ENCODE measurements around the gene USF2. TPM values are rescaled to one million over a fixed set of nuclear protein-coding genes. Genes with fewer than 3 reads are reported as not detected.

Gene USF2
- total and polyA plus RNA-seq, 2 of the 8 experiments (the other 6 are each of a cell fraction or from before 2014, with no cell fraction given): 74.1 to 109 TPM

DNA sequence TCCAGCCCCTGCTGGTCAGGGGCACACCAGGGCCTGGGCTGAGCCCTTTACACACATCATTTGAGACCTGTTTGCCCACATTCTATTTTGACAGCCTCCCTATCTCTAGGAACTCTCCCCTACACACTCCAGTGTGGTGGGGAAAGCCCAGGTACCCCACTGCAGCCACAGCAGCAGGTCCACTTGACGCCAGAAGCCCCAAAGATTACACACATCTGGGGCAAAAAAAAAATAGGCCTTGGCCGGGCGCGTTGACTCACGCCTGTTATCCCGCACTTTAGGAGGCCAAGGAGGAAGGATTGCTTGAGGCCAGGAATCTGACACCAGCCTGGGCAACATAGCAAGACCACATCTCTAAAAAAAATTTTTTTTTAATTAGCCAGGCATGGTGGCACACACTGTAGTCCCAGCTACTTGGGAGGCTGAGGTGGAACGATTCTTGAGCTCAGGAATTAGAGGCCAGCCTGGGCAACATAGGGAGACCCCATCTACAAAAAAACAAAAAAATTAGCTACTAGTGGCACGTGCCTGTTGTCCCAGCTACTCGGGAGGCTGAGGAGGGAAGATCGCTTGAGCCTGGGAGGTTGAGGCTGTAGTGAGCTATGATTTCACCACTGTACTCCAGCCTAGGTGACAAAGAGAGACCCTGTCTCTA lies 42.2 kb downstream of the USF2 start (continued):
- TF ChIP-seq, protein P1, sequence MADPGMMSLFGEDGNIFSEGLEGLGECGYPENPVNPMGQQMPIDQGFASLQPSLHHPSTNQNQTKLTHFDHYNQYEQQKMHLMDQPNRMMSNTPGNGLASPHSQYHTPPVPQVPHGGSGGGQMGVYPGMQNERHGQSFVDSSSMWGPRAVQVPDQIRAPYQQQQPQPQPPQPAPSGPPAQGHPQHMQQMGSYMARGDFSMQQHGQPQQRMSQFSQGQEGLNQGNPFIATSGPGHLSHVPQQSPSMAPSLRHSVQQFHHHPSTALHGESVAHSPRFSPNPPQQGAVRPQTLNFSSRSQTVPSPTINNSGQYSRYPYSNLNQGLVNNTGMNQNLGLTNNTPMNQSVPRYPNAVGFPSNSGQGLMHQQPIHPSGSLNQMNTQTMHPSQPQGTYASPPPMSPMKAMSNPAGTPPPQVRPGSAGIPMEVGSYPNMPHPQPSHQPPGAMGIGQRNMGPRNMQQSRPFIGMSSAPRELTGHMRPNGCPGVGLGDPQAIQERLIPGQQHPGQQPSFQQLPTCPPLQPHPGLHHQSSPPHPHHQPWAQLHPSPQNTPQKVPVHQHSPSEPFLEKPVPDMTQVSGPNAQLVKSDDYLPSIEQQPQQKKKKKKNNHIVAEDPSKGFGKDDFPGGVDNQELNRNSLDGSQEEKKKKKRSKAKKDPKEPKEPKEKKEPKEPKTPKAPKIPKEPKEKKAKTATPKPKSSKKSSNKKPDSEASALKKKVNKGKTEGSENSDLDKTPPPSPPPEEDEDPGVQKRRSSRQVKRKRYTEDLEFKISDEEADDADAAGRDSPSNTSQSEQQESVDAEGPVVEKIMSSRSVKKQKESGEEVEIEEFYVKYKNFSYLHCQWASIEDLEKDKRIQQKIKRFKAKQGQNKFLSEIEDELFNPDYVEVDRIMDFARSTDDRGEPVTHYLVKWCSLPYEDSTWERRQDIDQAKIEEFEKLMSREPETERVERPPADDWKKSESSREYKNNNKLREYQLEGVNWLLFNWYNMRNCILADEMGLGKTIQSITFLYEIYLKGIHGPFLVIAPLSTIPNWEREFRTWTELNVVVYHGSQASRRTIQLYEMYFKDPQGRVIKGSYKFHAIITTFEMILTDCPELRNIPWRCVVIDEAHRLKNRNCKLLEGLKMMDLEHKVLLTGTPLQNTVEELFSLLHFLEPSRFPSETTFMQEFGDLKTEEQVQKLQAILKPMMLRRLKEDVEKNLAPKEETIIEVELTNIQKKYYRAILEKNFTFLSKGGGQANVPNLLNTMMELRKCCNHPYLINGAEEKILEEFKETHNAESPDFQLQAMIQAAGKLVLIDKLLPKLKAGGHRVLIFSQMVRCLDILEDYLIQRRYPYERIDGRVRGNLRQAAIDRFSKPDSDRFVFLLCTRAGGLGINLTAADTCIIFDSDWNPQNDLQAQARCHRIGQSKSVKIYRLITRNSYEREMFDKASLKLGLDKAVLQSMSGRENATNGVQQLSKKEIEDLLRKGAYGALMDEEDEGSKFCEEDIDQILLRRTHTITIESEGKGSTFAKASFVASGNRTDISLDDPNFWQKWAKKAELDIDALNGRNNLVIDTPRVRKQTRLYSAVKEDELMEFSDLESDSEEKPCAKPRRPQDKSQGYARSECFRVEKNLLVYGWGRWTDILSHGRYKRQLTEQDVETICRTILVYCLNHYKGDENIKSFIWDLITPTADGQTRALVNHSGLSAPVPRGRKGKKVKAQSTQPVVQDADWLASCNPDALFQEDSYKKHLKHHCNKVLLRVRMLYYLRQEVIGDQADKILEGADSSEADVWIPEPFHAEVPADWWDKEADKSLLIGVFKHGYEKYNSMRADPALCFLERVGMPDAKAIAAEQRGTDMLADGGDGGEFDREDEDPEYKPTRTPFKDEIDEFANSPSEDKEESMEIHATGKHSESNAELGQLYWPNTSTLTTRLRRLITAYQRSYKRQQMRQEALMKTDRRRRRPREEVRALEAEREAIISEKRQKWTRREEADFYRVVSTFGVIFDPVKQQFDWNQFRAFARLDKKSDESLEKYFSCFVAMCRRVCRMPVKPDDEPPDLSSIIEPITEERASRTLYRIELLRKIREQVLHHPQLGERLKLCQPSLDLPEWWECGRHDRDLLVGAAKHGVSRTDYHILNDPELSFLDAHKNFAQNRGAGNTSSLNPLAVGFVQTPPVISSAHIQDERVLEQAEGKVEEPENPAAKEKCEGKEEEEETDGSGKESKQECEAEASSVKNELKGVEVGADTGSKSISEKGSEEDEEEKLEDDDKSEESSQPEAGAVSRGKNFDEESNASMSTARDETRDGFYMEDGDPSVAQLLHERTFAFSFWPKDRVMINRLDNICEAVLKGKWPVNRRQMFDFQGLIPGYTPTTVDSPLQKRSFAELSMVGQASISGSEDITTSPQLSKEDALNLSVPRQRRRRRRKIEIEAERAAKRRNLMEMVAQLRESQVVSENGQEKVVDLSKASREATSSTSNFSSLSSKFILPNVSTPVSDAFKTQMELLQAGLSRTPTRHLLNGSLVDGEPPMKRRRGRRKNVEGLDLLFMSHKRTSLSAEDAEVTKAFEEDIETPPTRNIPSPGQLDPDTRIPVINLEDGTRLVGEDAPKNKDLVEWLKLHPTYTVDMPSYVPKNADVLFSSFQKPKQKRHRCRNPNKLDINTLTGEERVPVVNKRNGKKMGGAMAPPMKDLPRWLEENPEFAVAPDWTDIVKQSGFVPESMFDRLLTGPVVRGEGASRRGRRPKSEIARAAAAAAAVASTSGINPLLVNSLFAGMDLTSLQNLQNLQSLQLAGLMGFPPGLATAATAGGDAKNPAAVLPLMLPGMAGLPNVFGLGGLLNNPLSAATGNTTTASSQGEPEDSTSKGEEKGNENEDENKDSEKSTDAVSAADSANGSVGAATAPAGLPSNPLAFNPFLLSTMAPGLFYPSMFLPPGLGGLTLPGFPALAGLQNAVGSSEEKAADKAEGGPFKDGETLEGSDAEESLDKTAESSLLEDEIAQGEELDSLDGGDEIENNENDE (IDR thresholded peaks at IDR 0.05; ENCODE audit: insufficient replicate concordance, low read length): no peak
- TF ChIP-seq GABPA (IDR thresholded peaks at IDR 0.05; ENCODE audit: borderline replicate concordance, insufficient read depth, low read length): no peak
- TF ChIP-seq POU5F1 (IDR thresholded peaks at IDR 0.05; ENCODE audit: low read depth, low read length): no peak
- TF ChIP-seq RBBP5 (IDR thresholded peaks at IDR 0.05; ENCODE audit: borderline replicate concordance, low read depth, low read length): no peak
- no peak for TF ChIP-seq TAF7 (optimal IDR thresholded peaks at IDR 0.05; ENCODE audit: borderline replicate concordance, low read depth, low read length)
- TF ChIP-seq, protein P2, sequence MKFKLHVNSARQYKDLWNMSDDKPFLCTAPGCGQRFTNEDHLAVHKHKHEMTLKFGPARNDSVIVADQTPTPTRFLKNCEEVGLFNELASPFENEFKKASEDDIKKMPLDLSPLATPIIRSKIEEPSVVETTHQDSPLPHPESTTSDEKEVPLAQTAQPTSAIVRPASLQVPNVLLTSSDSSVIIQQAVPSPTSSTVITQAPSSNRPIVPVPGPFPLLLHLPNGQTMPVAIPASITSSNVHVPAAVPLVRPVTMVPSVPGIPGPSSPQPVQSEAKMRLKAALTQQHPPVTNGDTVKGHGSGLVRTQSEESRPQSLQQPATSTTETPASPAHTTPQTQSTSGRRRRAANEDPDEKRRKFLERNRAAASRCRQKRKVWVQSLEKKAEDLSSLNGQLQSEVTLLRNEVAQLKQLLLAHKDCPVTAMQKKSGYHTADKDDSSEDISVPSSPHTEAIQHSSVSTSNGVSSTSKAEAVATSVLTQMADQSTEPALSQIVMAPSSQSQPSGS (IDR thresholded peaks at IDR 0.05; ENCODE audit: low read length): no peak
- TF ChIP-seq RXRA (IDR thresholded peaks at IDR 0.05; ENCODE audit: insufficient read depth, low read depth, low read length): no peak

All from H1 (cell line).